Measurements from ENCODE around the gene NRXN2.

NRXN2 gene

GRCh38 chr11:64572143-64572542 is 150.9 kb downstream of the NRXN2 start (continued):
- no peak for TF ChIP-seq ZNF362 (tag by site-specific recombination; IDR thresholded peaks at IDR 0.05)

- no peaks in the 10 kb centered on the region for H3K4me1 ChIP-seq (ENCODE audit: control insufficient read depth, insufficient read depth, low read length)
- H3K4me3 ChIP-seq (ENCODE audit: low read depth, low read length), result no peak overlapping the region
- H3K36me3 ChIP-seq (ENCODE audit: control insufficient read depth in 2 of 2, insufficient read depth in 1 of 2, low read length in 2 of 2), result no peaks in the 10 kb centered on the region
- TF ChIP-seq ZNF529 (tag by site-specific recombination; IDR thresholded peaks at IDR 0.05; ENCODE audit: insufficient replicate concordance) (no peak), ZNF558 (tag by site-specific recombination; IDR thresholded peaks at IDR 0.05) (no peak), GLI2 (tag by site-specific recombination; IDR thresholded peaks at IDR 0.05; ENCODE audit: borderline replicate concordance, low read depth) (no peak)
- H3K27ac ChIP-seq (ENCODE audit: extremely low read depth, low read depth, low read length), result no peak overlapping the region
- POLR2A ChIA-PET, result no interaction called here
- CTCF ChIA-PET, result interaction anchor here (0.6 to 1.7 kb wide), 3 partner anchors 24 to 80 kb away, joined by 3 to 5 read pairs (median 4); no protein-coding TSS in a partner anchor
- H3K9me3 ChIP-seq (ENCODE audit: control insufficient read depth, insufficient read depth, low read depth, low read length), result no peaks in the 10 kb centered on the region
Measured at GRCh38 chr11:64571410-64572091, 151.4 kb downstream of the NRXN2 start.

- ChIA-PET CTCF (interaction anchor here (0.9 to 1.7 kb wide), 2 partner anchors 78 to 80 kb away, joined by 4 to 5 read pairs; no protein-coding TSS in a partner anchor), POLR2A (no interaction called here)
- TF ChIP-seq ZNF639 (tag by site-specific recombination; IDR thresholded peaks at IDR 0.05), result no peak
Measured at GRCh38 chr11:64571050-64571409, 152.0 kb downstream of the NRXN2 start.

GRCh38 chr11:64570341-64570740 is 152.7 kb downstream of the NRXN2 start:
- CTCF ChIA-PET, result no interaction called here
- Histone ChIP-seq H3K4me1 (ENCODE audit: control insufficient read depth, insufficient read depth, low read length) (no peaks in the 10 kb centered on the region), H3K9me3 (ENCODE audit: control insufficient read depth, insufficient read depth, low read depth, low read length) (no peaks in the 10 kb centered on the region), H3K27ac (ENCODE audit: extremely low read depth, low read depth, low read length) (no peak overlapping the region), H3K4me3 (ENCODE audit: low read depth, low read length) (no peak overlapping the region), H3K36me3 (ENCODE audit: control insufficient read depth in 2 of 2, insufficient read depth in 1 of 2, low read length in 2 of 2) (no peaks in the 10 kb centered on the region)
- TF ChIP-seq ZNF560 (tag by site-specific recombination; IDR thresholded peaks at IDR 0.05; ENCODE audit: borderline replicate concordance) (no peak), ZBTB21 (tag by site-specific recombination; IDR thresholded peaks at IDR 0.05) (no peak), ZNF404 (tag by site-specific recombination; IDR thresholded peaks at IDR 0.05) (no peak), ZBTB8A (tag by site-specific recombination; IDR thresholded peaks at IDR 0.05) (no peak), MEIS1 (CRISPR knock-in tag; IDR thresholded peaks at IDR 0.05; ENCODE audit: borderline replicate concordance) (no peak), ZFP41 (tag by site-specific recombination; IDR thresholded peaks at IDR 0.05; ENCODE audit: borderline replicate concordance) (no peak), ZNF658 (tag by site-specific recombination; IDR thresholded peaks at IDR 0.05) (no peak), ZNF391 (tag by site-specific recombination; IDR thresholded peaks at IDR 0.05; ENCODE audit: borderline replicate concordance, low read depth) (no peak), ZNF37A (tag by site-specific recombination; IDR thresholded peaks at IDR 0.05) (no peak), ZNF580 (tag by site-specific recombination; IDR thresholded peaks at IDR 0.05) (no peak), ZNF544 (tag by site-specific recombination; IDR thresholded peaks at IDR 0.05) (no peak)
- POLR2A ChIA-PET, result no interaction called here

More at GRCh38 chr11:64571050-64571409, 152.0 kb downstream of the NRXN2 start:
- H3K36me3 ChIP-seq (ENCODE audit: control insufficient read depth in 2 of 2, insufficient read depth in 1 of 2, low read length in 2 of 2), result no peaks in the 10 kb centered on the region
- no peak overlapping the region for H3K27ac ChIP-seq (ENCODE audit: extremely low read depth, low read depth, low read length)
- no peaks in the 10 kb centered on the region for H3K4me1 ChIP-seq (ENCODE audit: control insufficient read depth, insufficient read depth, low read length)
- H3K4me3 ChIP-seq (ENCODE audit: low read depth, low read length), result no peak overlapping the region
- H3K9me3 ChIP-seq (ENCODE audit: control insufficient read depth, insufficient read depth, low read depth, low read length), result no peaks in the 10 kb centered on the region
